Endothelial cell (in vitro differentiated cells): ENCODE results near the gene ADRM1. TPM values are rescaled to one million over a fixed set of nuclear protein-coding genes. Genes with fewer than 3 reads are reported as not detected.

ENCODE experiments used
- DNase-seq: peaks from one replicate; pipeline ENCODE4 v3.0.0; 2021; ENCODE audit warnings: low spot score
- H3K27ac Mint-ChIP-seq: one replicate; pipeline ENCODE4 v1.8.0; 2021; ENCODE audit warnings: mixed read lengths, inconsistent platforms; ENCODE audit not compliant: unreplicated experiment
- H3K27me3 Mint-ChIP-seq: one replicate; pipeline ENCODE4 v1.8.0; 2021; ENCODE audit warnings: mild to moderate bottlenecking, moderate library complexity, mixed read lengths, inconsistent platforms; ENCODE audit not compliant: unreplicated experiment
- H3K36me3 Mint-ChIP-seq: one replicate; pipeline ENCODE4 v1.8.0; 2021; ENCODE audit warnings: mild to moderate bottlenecking, low read depth, mixed read lengths, inconsistent platforms; ENCODE audit not compliant: unreplicated experiment
- H3K4me1 Mint-ChIP-seq: one replicate; pipeline ENCODE4 v1.8.0; 2021; ENCODE audit warnings: mild to moderate bottlenecking, mixed read lengths, inconsistent platforms; ENCODE audit not compliant: unreplicated experiment
- H3K4me3 Mint-ChIP-seq: one replicate; pipeline ENCODE4 v1.8.0; 2021; ENCODE audit warnings: mild to moderate bottlenecking, mixed read lengths, inconsistent platforms; ENCODE audit not compliant: unreplicated experiment
- H3K9me3 Mint-ChIP-seq: one replicate; pipeline ENCODE4 v1.8.0; 2021; ENCODE audit warnings: mixed read lengths, inconsistent platforms; ENCODE audit not compliant: unreplicated experiment
- CTCF ChIP-seq: fragments of 200-600 bp; sonication (generic); IDR thresholded peaks from one replicate; pipeline ENCODE4 v1.5.0; 2021; ENCODE audit warnings: antibody characterized with exemption; ENCODE audit not compliant: unreplicated experiment
- microRNA-seq: library from miRNA; unstranded; fragments of <30 nt; microRNA quantifications from one replicate; pipeline ENCODE4, GENCODE V29; 2020; ENCODE audit not compliant: unreplicated experiment
- total RNA-seq: library from RNA; stranded (reverse); fragmentation: NEBNext Ultra II Directional; extraction: Animal tissue kit (Norgen Biotek cat#: 25700); gene quantifications from one replicate; pipeline ENCODE4 v1.2.1, GENCODE V29; 2021; ENCODE audit not compliant: unreplicated experiment

ADRM1 gene
- total RNA-seq, 1 donor from 2014 or later, result 132 TPM

- no peak for TF ChIP-seq CTCF
- Mint-ChIP-seq H3K27me3 (peaks cover 2% of the 10 kb centered on the region), H3K4me1 (no peaks in the 10 kb centered on the region), H3K4me3 (no peak overlapping the region), H3K9me3 (no peaks in the 10 kb centered on the region), H3K27ac (no peak overlapping the region), H3K36me3 (no peaks in the 10 kb centered on the region)
- no peak for DNase-seq
Observed at GRCh38 chr20:62356589-62357186, 53.9 kb downstream of the ADRM1 start.

- peaks cover 4% of the 10 kb centered on the region for H3K27me3 Mint-ChIP-seq
- H3K9me3 Mint-ChIP-seq, result no peaks in the 10 kb centered on the region
- no peaks in the 10 kb centered on the region for H3K36me3 Mint-ChIP-seq
- TF ChIP-seq CTCF, result no peak
- no peak overlapping the region for H3K4me3 Mint-ChIP-seq
- H3K27ac Mint-ChIP-seq, result no peak overlapping the region
- no peaks in the 10 kb centered on the region for H3K4me1 Mint-ChIP-seq
- DNase-seq, result no peak
Observed at GRCh38 chr20:62357187-62357667, 54.4 kb downstream of the ADRM1 start.

GRCh38 chr20:62357681-62358080 is 54.9 kb downstream of the ADRM1 start:
- TF ChIP-seq CTCF, result no peak
- Mint-ChIP-seq H3K4me3 (no peak overlapping the region), H3K27me3 (peaks cover 2% of the 10 kb centered on the region), H3K9me3 (no peaks in the 10 kb centered on the region), H3K4me1 (no peaks in the 10 kb centered on the region), H3K36me3 (no peaks in the 10 kb centered on the region), H3K27ac (no peak overlapping the region)
- no peak for DNase-seq

Small RNA genes within 50 kb of the gene (microRNA-seq; reads per million reads assigned to microRNA genes)
- gene MIR4758, result 1.0 reads per million, percentile 13 among the genes with 10 or more reads in this experiment

Other genes with a start within 250 kb of the ADRM1 start
- 14.2 TPM for gene TAF4, start 237.1 kb upstream of the ADRM1 start, total RNA-seq
- 35.3 TPM for gene LSM14B, start 180.5 kb upstream of the ADRM1 start, total RNA-seq
- gene PSMA7, start 159.6 kb upstream of the ADRM1 start, total RNA-seq, result 302 TPM
- gene SS18L1, start 159.2 kb upstream of the ADRM1 start, total RNA-seq, result 17.5 TPM
- 20.2 TPM for gene MTG2, start 120.0 kb upstream of the ADRM1 start, total RNA-seq
- gene HRH3, start 82.7 kb upstream of the ADRM1 start, total RNA-seq, result not detected
- gene OSBPL2, start 64.5 kb upstream of the ADRM1 start, total RNA-seq, result 39.5 TPM
- gene LAMA5, start 64.3 kb downstream of the ADRM1 start, total RNA-seq, result 34.5 TPM
- gene RPS21, start 84.1 kb downstream of the ADRM1 start, total RNA-seq, result 1,710 TPM
- gene CABLES2, start 104.3 kb downstream of the ADRM1 start, total RNA-seq, result 9.3 TPM
- 0.10 TPM for gene RBBP8NL, start 124.5 kb downstream of the ADRM1 start, total RNA-seq
- not detected for gene GATA5, start 173.0 kb downstream of the ADRM1 start, total RNA-seq